ENCODE data around the gene TUBAL3. TPM values are rescaled to one million over a fixed set of nuclear protein-coding genes. Genes with fewer than 3 reads are reported as not detected.
"Not testable (repeated sequence)": the region's sequence is repeated elsewhere in the genome, so short reads cannot be mapped to it uniquely, and the experiment has no call there.

Gene TUBAL3
- total RNA-seq, 4 donors from 2014 or later: 0.36 to 1.7 TPM; not detected in 2

- Histone ChIP-seq H3K4me3 (peak overlapping the region; percentile 78), H3K4me1 (peaks cover 17% of the 10 kb centered on the region), H3K27me3 (no peaks in the 10 kb centered on the region), H3K36me3 (no peaks in the 10 kb centered on the region), H3K27ac (peak overlapping the region; percentile 89), H3K9me3 (no peaks in the 10 kb centered on the region)
- no peak for DNase-seq (ENCODE audit: low spot score in 2 of 2)
- WGBS: 21% methylated on average over 16 of the region's 20 CpGs
- TF ChIP-seq EP300 (IDR thresholded peaks at IDR 0.05) (no peak), POLR2AphosphoS5 (IDR thresholded peaks at IDR 0.05) (no peak), CTCF (IDR thresholded peaks at IDR 0.05) (no peak), POLR2A (IDR thresholded peaks at IDR 0.05) (no peak)
Measured at GRCh38 chr10:5413012-5413938, 8.6 kb upstream of the TUBAL3 start.

GRCh38 chr10:5412277-5412941 is 7.8 kb upstream of the TUBAL3 start, which contains the start of gene NET1:
Gene NET1 (plus strand): TSS chr10:5412557. CDS start chr10:5412693, 136 bp downstream.
- peaks cover 17% of the 10 kb centered on the region for H3K4me1 ChIP-seq
- no peaks in the 10 kb centered on the region for H3K9me3 ChIP-seq
- peak within 1 kb of the TSS; percentile 89 for H3K27ac ChIP-seq
- H3K27me3 ChIP-seq: no peaks in the 10 kb centered on the region
- H3K4me3 ChIP-seq: peak within 1 kb of the TSS; percentile 78
- WGBS: 0% methylated on average over 23 of the region's 48 CpGs
- TF ChIP-seq POLR2A (IDR thresholded peaks at IDR 0.05) (no peak), CTCF (IDR thresholded peaks at IDR 0.05) (no peak), EP300 (IDR thresholded peaks at IDR 0.05) (no peak), POLR2AphosphoS5 (IDR thresholded peaks at IDR 0.05) (peak in 1 of 3 donors; percentile 26)
- H3K36me3 ChIP-seq: no peaks in the 10 kb centered on the region
- DNase-seq (ENCODE audit: low spot score in 2 of 2): peak; percentile 93 to 96

- H3K9me3 ChIP-seq: no peaks in the 10 kb centered on the region
- peaks cover 17% of the 10 kb centered on the region for H3K4me1 ChIP-seq
- H3K4me3 ChIP-seq: peak overlapping the region; percentile 78
- 28% methylated on average over 3 of the region's 3 CpGs for WGBS
- H3K27me3 ChIP-seq: no peaks in the 10 kb centered on the region
- H3K36me3 ChIP-seq: no peaks in the 10 kb centered on the region
- TF ChIP-seq POLR2A (IDR thresholded peaks at IDR 0.05) (no peak), POLR2AphosphoS5 (IDR thresholded peaks at IDR 0.05) (no peak), EP300 (IDR thresholded peaks at IDR 0.05) (no peak), CTCF (IDR thresholded peaks at IDR 0.05) (no peak)
- peak overlapping the region; percentile 89 for H3K27ac ChIP-seq
- no peak for DNase-seq (ENCODE audit: low spot score in 2 of 2)
Measured at GRCh38 chr10:5411941-5412276, 7.3 kb upstream of the TUBAL3 start.

- not testable (repeated sequence) for H3K27me3 ChIP-seq; H3K36me3 ChIP-seq; H3K27ac ChIP-seq; H3K4me3 ChIP-seq; DNase-seq (ENCODE audit: low spot score in 2 of 2); H3K9me3 ChIP-seq
- peaks cover 17% of the 10 kb centered on the region for H3K4me1 ChIP-seq
Measured at GRCh38 chr10:5410787-5411186, 6.2 kb upstream of the TUBAL3 start.

- Histone ChIP-seq H3K36me3 (no peaks in the 10 kb centered on the region), H3K27me3 (no peaks in the 10 kb centered on the region), H3K27ac (no peak overlapping the region), H3K4me3 (no peak overlapping the region), H3K9me3 (no peaks in the 10 kb centered on the region), H3K4me1 (peaks cover under 1% of the 10 kb centered on the region)
- 76% methylated on average over 1 of the region's 1 CpG for WGBS
- DNase-seq (ENCODE audit: low spot score in 2 of 2): no peak
- no peak for TF ChIP-seq CTCF (IDR thresholded peaks at IDR 0.05)
- no peak for TF ChIP-seq EP300 (IDR thresholded peaks at IDR 0.05)
- TF ChIP-seq POLR2AphosphoS5 (IDR thresholded peaks at IDR 0.05): no peak
- no peak for TF ChIP-seq POLR2A (IDR thresholded peaks at IDR 0.05)
Measured at GRCh38 chr10:5406918-5407317, 2.3 kb upstream of the TUBAL3 start.

Measured in suprapubic skin (tissue), 4 donors.